NCI-H1417 treated with DMSO at 0.1 percent for 48 hours (cell line): ENCODE data around the gene LGALS4.
"Not testable (repeated sequence)": the region's sequence is repeated elsewhere in the genome, so short reads cannot be mapped to it uniquely, and the experiment has no call there.

Source experiments
- DNase-seq: peaks from one replicate; lab custom pipeline; 2025; lab: John Stamatoyannopoulos, UW

Gene LGALS4

GRCh38 chr19:38821230-38821825 lies 8.6 kb upstream of the LGALS4 start:
- DNase-seq, result not testable (repeated sequence)

- no peak for DNase-seq
Observed at GRCh38 chr19:38819231-38819920, 6.6 kb upstream of the LGALS4 start.

GRCh38 chr19:38817081-38817480 lies 4.3 kb upstream of the LGALS4 start:
- no peak for DNase-seq

- DNase-seq, result no peak
Observed at GRCh38 chr19:38816131-38816750, 3.5 kb upstream of the LGALS4 start.

GRCh38 chr19:38815059-38816001 lies 2.6 kb upstream of the LGALS4 start:
- no peak for DNase-seq

GRCh38 chr19:38813932-38814331 lies 1.2 kb upstream of the LGALS4 start:
- not testable (repeated sequence) for DNase-seq

GRCh38 chr19:38813323-38813722 lies 578 bp upstream of the LGALS4 start:
- DNase-seq, result no peak

- DNase-seq, result no peak
Observed at GRCh38 chr19:38812009-38812840, 520 bp downstream of the LGALS4 start.

GRCh38 chr19:38809592-38810252 lies 3.0 kb downstream of the LGALS4 start:
- DNase-seq, result no peak

GRCh38 chr19:38808741-38809140 lies 4.0 kb downstream of the LGALS4 start:
- DNase-seq, result no peak

- DNase-seq, result not testable (repeated sequence)
Observed at GRCh38 chr19:38807374-38808098, 5.2 kb downstream of the LGALS4 start.

- DNase-seq, result no peak
Observed at GRCh38 chr19:38806371-38806770, 6.4 kb downstream of the LGALS4 start.

- no peak for DNase-seq
Observed at GRCh38 chr19:38805180-38805579, 7.6 kb downstream of the LGALS4 start.

GRCh38 chr19:38803543-38803942 lies 9.2 kb downstream of the LGALS4 start:
- no peak for DNase-seq

GRCh38 chr19:38801359-38802095 lies 11.2 kb downstream of the LGALS4 start:
- no peak for DNase-seq

- DNase-seq, result no peak
Observed at GRCh38 chr19:38800577-38801347, 12.0 kb downstream of the LGALS4 start.

- DNase-seq, result no peak
Observed at GRCh38 chr19:38799104-38799503, 13.6 kb downstream of the LGALS4 start.

- DNase-seq, result not testable (repeated sequence)
Observed at GRCh38 chr19:38797781-38798180, 15.0 kb downstream of the LGALS4 start.

- no peak for DNase-seq
Observed at GRCh38 chr19:38796154-38796553, 16.6 kb downstream of the LGALS4 start.
